ENCODE results near the gene JMJD7.

The JMJD7 gene

GRCh38 chr15:41849861-41850260 is 22.0 kb downstream of the JMJD7 start:
- no peak for TF ChIP-seq CTCF (IDR thresholded peaks at IDR 0.05; ENCODE audit: control insufficient read depth, extremely low read depth, insufficient read depth)
- H3K4me3 ChIP-seq (ENCODE audit: low read depth, low read length) = no peak overlapping the region
- no peak for DNase-seq (ENCODE audit: low read depth)

- no peak overlapping the region for H3K4me3 ChIP-seq (ENCODE audit: low read depth, low read length)
- no peak for DNase-seq (ENCODE audit: low read depth)
- TF ChIP-seq CTCF (IDR thresholded peaks at IDR 0.05; ENCODE audit: control insufficient read depth, extremely low read depth, insufficient read depth) = no peak
Measured at GRCh38 chr15:41850482-41851166, 22.7 kb downstream of the JMJD7 start.

GRCh38 chr15:41851167-41851523 is 23.3 kb downstream of the JMJD7 start:
- DNase-seq (ENCODE audit: low read depth) = no peak
- H3K4me3 ChIP-seq (ENCODE audit: low read depth, low read length) = no peak overlapping the region
- no peak for TF ChIP-seq CTCF (IDR thresholded peaks at IDR 0.05; ENCODE audit: control insufficient read depth, extremely low read depth, insufficient read depth)

- no peak for DNase-seq (ENCODE audit: low read depth)
- no peak overlapping the region for H3K4me3 ChIP-seq (ENCODE audit: low read depth, low read length)
- TF ChIP-seq CTCF (IDR thresholded peaks at IDR 0.05; ENCODE audit: control insufficient read depth, extremely low read depth, insufficient read depth) = no peak
Measured at GRCh38 chr15:41851755-41852370, 24.0 kb downstream of the JMJD7 start.

GRCh38 chr15:41852736-41853590 is 25.1 kb downstream of the JMJD7 start:
- TF ChIP-seq CTCF (IDR thresholded peaks at IDR 0.05; ENCODE audit: control insufficient read depth, extremely low read depth, insufficient read depth) = no peak
- no peak overlapping the region for H3K4me3 ChIP-seq (ENCODE audit: low read depth, low read length)
- DNase-seq (ENCODE audit: low read depth) = no peak

GRCh38 chr15:41853831-41854230 is 25.9 kb downstream of the JMJD7 start:
- no peak overlapping the region for H3K4me3 ChIP-seq (ENCODE audit: low read depth, low read length)
- no peak for TF ChIP-seq CTCF (IDR thresholded peaks at IDR 0.05; ENCODE audit: control insufficient read depth, extremely low read depth, insufficient read depth)
- DNase-seq (ENCODE audit: low read depth) = no peak
